A549 (cell line): Measurements from ENCODE around the gene GRIK1.

Experiments
- CHD2 ChIP-seq: fragments of 150-350 bp; IDR thresholded peaks from 2 replicates; pipeline ENCODE4 v1.6.1; 2014; ENCODE audit warnings: low read length; ENCODE audit not compliant: partially characterized antibody
- CTCF ChIP-seq: fragments of >200 bp; sonication (Bioruptor Twin); formaldehyde crosslinking; IDR thresholded peaks from 3 replicates; pipeline ENCODE4 v1.5.1; 2016
- EP300 ChIP-seq, 2 experiments: fragments of >200 bp; sonication (Bioruptor Twin); formaldehyde crosslinking; IDR thresholded peaks; 2 replicates in 1 of 2; 3 replicates in 1 of 2; pipeline ENCODE4 v1.6.1; 2016 to 2017
- HMGXB4 ChIP-seq: fragments of 250-450 bp; sonication (Bioruptor Pico); IDR thresholded peaks from 2 replicates; pipeline ENCODE4 v1.5.0; 2021; ENCODE audit warnings: mild to moderate bottlenecking, moderate library complexity, borderline replicate concordance
- KDM1A ChIP-seq: fragments of 200-600 bp; sonication (generic); IDR thresholded peaks from 2 replicates; pipeline ENCODE4 v1.6.1; 2016; ENCODE audit warnings: low read depth, mild to moderate bottlenecking
- MYC ChIP-seq: IDR thresholded peaks from 2 replicates; pipeline ENCODE4 v1.6.1; 2012; ENCODE audit warnings: mild to moderate bottlenecking, inconsistent platforms, low read length, improper control_type of control experiment, borderline replicate concordance
- PHF8 ChIP-seq: fragments of 200-600 bp; sonication (generic); IDR thresholded peaks from 2 replicates; pipeline ENCODE4 v1.6.1; 2016; ENCODE audit warnings: low read depth, mild to moderate bottlenecking, antibody characterized with exemption, moderate library complexity, borderline replicate concordance
- SMC3 ChIP-seq: fragments of >200 bp; sonication (Bioruptor Twin); formaldehyde crosslinking; IDR thresholded peaks from 3 replicates; pipeline ENCODE4 v1.6.1; 2018; ENCODE audit warnings: inconsistent platforms
- ZFP36 ChIP-seq: fragments of 450-650 bp; IDR thresholded peaks from 2 replicates; pipeline ENCODE4 v1.6.1; 2014; ENCODE audit warnings: borderline replicate concordance; ENCODE audit not compliant: partially characterized antibody

GRCh38 chr21:29540289-29540688 is 399.5 kb downstream of the GRIK1 start:
- TF ChIP-seq EP300 (IDR thresholded peaks at IDR 0.05): no peak
- no peak for TF ChIP-seq KDM1A
- no peak for TF ChIP-seq ZFP36
- TF ChIP-seq MYC: no peak
- TF ChIP-seq CTCF: no peak
- no peak for TF ChIP-seq PHF8
- TF ChIP-seq CHD2: no peak
- TF ChIP-seq SMC3: no peak
- TF ChIP-seq HMGXB4 (CRISPR knock-in tag): no peak
